Measurements from ENCODE around the gene CFAP161.

Gene CFAP161

GRCh38 chr15:81091889-81092558 lies 42.0 kb upstream of the CFAP161 start:
- no peak for TF ChIP-seq CTCF (IDR thresholded peaks at IDR 0.05; ENCODE audit: low read depth, low read length)
- peak; percentile 94 for DNase-seq (ENCODE audit: extremely low read depth, low read depth)

- no peak for TF ChIP-seq CTCF (IDR thresholded peaks at IDR 0.05; ENCODE audit: low read depth, low read length)
- DNase-seq (ENCODE audit: extremely low read depth, low read depth), result no peak
These were observed 41.5 kb upstream of the CFAP161 start for GRCh38 chr15:81092559-81092902.

DNA sequence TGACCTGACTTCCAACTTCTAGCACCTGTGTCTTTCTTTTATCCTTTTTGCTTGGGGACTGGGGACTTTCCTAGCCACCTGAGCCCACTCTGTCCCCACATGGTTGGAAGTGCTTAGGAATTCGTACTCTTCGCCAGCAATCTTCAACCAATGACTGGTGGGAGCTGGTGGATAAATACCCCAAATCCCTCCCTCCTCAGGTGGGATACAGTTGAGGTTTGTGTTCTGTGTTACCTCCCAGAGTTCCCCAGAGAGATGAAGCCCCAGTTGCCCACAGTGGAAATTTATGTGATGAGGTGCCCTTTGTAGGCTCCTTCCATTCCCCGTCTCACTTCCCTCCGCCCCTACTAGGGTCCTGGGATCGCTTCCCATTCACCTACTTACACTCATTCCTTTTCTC lies 40.1 kb upstream of the CFAP161 start:
- TF ChIP-seq CTCF (IDR thresholded peaks at IDR 0.05; ENCODE audit: low read depth, low read length), result no peak
- no peak for DNase-seq (ENCODE audit: extremely low read depth, low read depth)

- no peak for TF ChIP-seq CTCF (IDR thresholded peaks at IDR 0.05; ENCODE audit: low read depth, low read length)
- DNase-seq (ENCODE audit: extremely low read depth, low read depth), result no peak
These were observed 38.2 kb upstream of the CFAP161 start for GRCh38 chr15:81095690-81096365.

DNA sequence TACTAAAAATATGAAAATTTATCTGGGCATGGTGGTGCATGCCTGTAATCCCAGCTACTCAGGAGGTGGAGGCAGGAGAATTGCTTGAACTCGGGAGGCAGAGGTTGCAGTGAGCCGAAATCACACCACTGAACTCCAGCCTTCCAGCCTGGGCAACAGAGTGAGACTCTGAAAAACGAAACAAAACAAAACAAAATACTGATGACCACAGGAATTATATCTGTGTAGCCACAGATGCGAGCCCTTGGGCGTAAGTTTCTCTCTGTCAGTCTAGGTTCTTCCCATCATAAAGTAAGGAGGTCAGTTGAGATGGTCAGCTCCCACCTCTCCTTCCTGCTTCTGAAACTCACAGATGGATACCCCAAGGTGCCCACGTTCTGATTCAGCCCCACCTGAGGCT lies 37.7 kb upstream of the CFAP161 start:
- no peak for DNase-seq (ENCODE audit: extremely low read depth, low read depth)
- TF ChIP-seq CTCF (IDR thresholded peaks at IDR 0.05; ENCODE audit: low read depth, low read length), result no peak

- no peak for TF ChIP-seq CTCF (IDR thresholded peaks at IDR 0.05; ENCODE audit: low read depth, low read length)
- no peak for DNase-seq (ENCODE audit: extremely low read depth, low read depth)
These were observed 36.8 kb upstream of the CFAP161 start for GRCh38 chr15:81097116-81097889.

DNA sequence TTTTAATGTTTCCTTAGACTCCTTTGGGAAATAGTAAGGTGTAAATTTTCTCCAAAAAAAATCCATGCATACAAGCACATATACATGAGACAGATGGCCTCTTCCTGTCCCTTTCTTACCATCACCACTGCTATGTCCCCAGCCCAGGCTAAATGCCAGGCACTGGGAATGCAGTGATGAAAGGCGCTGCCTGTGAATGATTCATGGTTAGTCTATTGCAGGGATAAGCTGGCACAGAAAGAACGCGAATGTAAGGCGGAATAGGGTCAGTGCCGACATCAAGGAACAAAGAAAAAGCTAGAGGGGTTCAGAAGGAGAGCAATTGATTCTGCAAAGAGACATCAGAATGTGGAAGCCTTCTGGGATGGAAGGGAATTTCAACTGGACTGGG lies 36.2 kb upstream of the CFAP161 start:
- TF ChIP-seq CTCF (IDR thresholded peaks at IDR 0.05; ENCODE audit: low read depth, low read length), result no peak
- DNase-seq (ENCODE audit: extremely low read depth, low read depth), result no peak
